GM12874 (cell line): ENCODE results near the gene NEU2.

Experiments used
- CTCF ChIP-seq: IDR thresholded peaks from 2 replicates; pipeline ENCODE4 v1.5.1; 2011; ENCODE audit warnings: low read depth, mild to moderate bottlenecking, control low read depth, low read length, moderate library complexity; ENCODE audit not compliant: insufficient read depth

The NEU2 gene

GRCh38 chr2:233031556-233032500 is 644 bp upstream of the NEU2 start:
- TF ChIP-seq CTCF, result no peak

GRCh38 chr2:233033672-233034071 is 1.2 kb downstream of the NEU2 start:
- TF ChIP-seq CTCF, result no peak

GRCh38 chr2:233034091-233034882 is 1.8 kb downstream of the NEU2 start:
- no peak for TF ChIP-seq CTCF

GRCh38 chr2:233035426-233036161 is 3.1 kb downstream of the NEU2 start:
- no peak for TF ChIP-seq CTCF

GRCh38 chr2:233036162-233036838 is 3.8 kb downstream of the NEU2 start:
- no peak for TF ChIP-seq CTCF

GRCh38 chr2:233037078-233037477 is 4.6 kb downstream of the NEU2 start:
- TF ChIP-seq CTCF, result no peak
